K562 (cell line): ENCODE data around the gene ALDH1A2. TPM values are rescaled to one million over a fixed set of nuclear protein-coding genes. Genes with fewer than 3 reads are reported as not detected.

Source experiments
- ARNT ChIP-seq, 2 experiments: fragments of 450-650 bp; IDR thresholded peaks; 2 replicates each; pipeline ENCODE4 v1.6.1; 2016; ENCODE audit warnings: mild to moderate bottlenecking in 1 of 2
- CTBP1 ChIP-seq: fragments of 450-650 bp; IDR thresholded peaks from 2 replicates; pipeline ENCODE4 v1.6.1; 2016; ENCODE audit warnings: borderline replicate concordance
- FOXK2 ChIP-seq, 2 experiments: fragments of 450-650 bp; IDR thresholded peaks in 1 of 2; conservative IDR thresholded peaks in 1 of 2; 2 replicates each; pipeline ENCODE4 v1.6.1; 2016; ENCODE audit warnings: low read depth in 2 of 2, mild to moderate bottlenecking in 1 of 2
- GABPA ChIP-seq: fragments of 200-800 bp; sonication (Bioruptor generic); conservative IDR thresholded peaks from 2 replicates; pipeline ENCODE4 v1.6.1; 2016; ENCODE audit warnings: low read depth, missing genetic modification characterization, missing compliant biosample characterization
- MBD2 ChIP-seq: sonication (generic); IDR thresholded peaks from 2 replicates; pipeline ENCODE4 v1.6.1; 2016; ENCODE audit warnings: low read depth, borderline replicate concordance
- RCOR1 ChIP-seq, 2 experiments: IDR thresholded peaks; 2 replicates each; pipeline ENCODE4 v1.6.1; 2012; ENCODE audit warnings: low read depth in 2 of 2, low read length in 2 of 2, borderline replicate concordance in 1 of 2, improper control_type of control experiment in 1 of 2
- SMC3 ChIP-seq: conservative IDR thresholded peaks from 2 replicates; pipeline ENCODE4 v1.6.1; 2011; ENCODE audit warnings: low read depth, low read length, improper control_type of control experiment; ENCODE audit not compliant: insufficient read depth
- ZEB2 ChIP-seq: fragments of 450-650 bp; IDR thresholded peaks from 2 replicates; pipeline ENCODE4 v1.6.1; 2016
- polyA plus RNA-seq, 8 experiments: library from polyadenylated mRNA; depleted of rRNA in 4 of 8; stranded (reverse) in 5 of 8; unstranded in 3 of 8; fragments of >200 nt; fragmentation: Nextera tagmentation in 2 of 8; fragmentation: Illumina TruSeq in 1 of 8; extraction: Ambion mirVana in 2 of 8; extraction: Trizol in 1 of 8; gene quantifications; 2 replicates each; pipeline versions ENCODE4 v1.2.1 to v1.2.3, GENCODE V29; 2011 to 2014; ENCODE audit warnings: inconsistent platforms in 1 of 8, missing spikeins in 1 of 8
- total RNA-seq, 7 experiments: library from RNA; depleted of rRNA in 6 of 7; stranded (reverse); fragments of >200 nt in 6 of 7; fragmentation: Illumina TruSeq in 2 of 7; extraction: Trizol in 2 of 7; gene quantifications; 2 replicates each; pipeline versions ENCODE4 v1.2.1 to v1.2.3, GENCODE V29; 2011 to 2021; ENCODE audit warnings: low replicate concordance in 1 of 7
- TF ChIP-seq, protein P1 (sequence below): sonication (generic); formaldehyde crosslinking; IDR thresholded peaks from 2 replicates; pipeline ENCODE4 v1.4.0; 2020; ENCODE audit warnings: mild to moderate bottlenecking, missing genetic modification reagents
- TF ChIP-seq, protein P2 (sequence below), 2 experiments: fragments of 450-650 bp; IDR thresholded peaks; 2 replicates each; pipeline ENCODE4 v1.6.1; 2016
- TF ChIP-seq, protein P3 (sequence below): sonication (generic); formaldehyde crosslinking; IDR thresholded peaks from 2 replicates; pipeline ENCODE4 v1.8.1; 2023; ENCODE audit warnings: mild to moderate bottlenecking, missing genetic modification reagents
- TF ChIP-seq, protein P4 (sequence below), 2 experiments: fragments of 450-650 bp; conservative IDR thresholded peaks; 2 replicates each; pipeline ENCODE4 v1.6.1; 2017; ENCODE audit warnings: mild to moderate bottlenecking in 2 of 2, moderate library complexity in 2 of 2
- TF ChIP-seq, protein P5 (sequence below): IDR thresholded peaks from 2 replicates; pipeline ENCODE4 v1.6.1; 2012; ENCODE audit warnings: low read depth, low read length, improper control_type of control experiment, borderline replicate concordance

ALDH1A2 gene
- total and polyA plus RNA-seq, 9 of the 15 experiments (the other 6 are each of a cell fraction or from before 2014, with no cell fraction given), result 115 to 393 (median 333) TPM

DNA sequence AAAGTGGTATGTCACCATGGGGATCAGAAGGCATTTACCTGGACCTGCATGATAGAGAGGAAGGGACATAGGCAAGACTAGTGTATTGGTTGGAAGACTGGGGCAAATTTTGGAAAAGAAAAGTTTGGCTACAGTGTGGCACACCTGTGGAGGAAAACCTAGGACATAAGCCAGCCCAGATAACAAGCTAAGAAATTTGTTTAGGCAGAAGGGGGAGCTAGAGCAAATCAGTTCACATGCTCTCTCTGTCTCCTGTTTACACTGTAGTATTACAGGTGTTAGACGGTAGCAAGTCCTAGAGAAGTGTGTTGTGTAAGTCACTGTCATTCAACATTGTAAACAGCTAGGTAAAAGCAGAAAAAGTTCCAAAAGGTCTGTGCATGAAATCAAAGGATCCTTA, 11.9 kb upstream of the ALDH1A2 start (continued):
- TF ChIP-seq, protein P1, sequence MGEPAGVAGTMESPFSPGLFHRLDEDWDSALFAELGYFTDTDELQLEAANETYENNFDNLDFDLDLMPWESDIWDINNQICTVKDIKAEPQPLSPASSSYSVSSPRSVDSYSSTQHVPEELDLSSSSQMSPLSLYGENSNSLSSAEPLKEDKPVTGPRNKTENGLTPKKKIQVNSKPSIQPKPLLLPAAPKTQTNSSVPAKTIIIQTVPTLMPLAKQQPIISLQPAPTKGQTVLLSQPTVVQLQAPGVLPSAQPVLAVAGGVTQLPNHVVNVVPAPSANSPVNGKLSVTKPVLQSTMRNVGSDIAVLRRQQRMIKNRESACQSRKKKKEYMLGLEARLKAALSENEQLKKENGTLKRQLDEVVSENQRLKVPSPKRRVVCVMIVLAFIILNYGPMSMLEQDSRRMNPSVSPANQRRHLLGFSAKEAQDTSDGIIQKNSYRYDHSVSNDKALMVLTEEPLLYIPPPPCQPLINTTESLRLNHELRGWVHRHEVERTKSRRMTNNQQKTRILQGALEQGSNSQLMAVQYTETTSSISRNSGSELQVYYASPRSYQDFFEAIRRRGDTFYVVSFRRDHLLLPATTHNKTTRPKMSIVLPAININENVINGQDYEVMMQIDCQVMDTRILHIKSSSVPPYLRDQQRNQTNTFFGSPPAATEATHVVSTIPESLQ (CRISPR knock-in tag), result no peak
- TF ChIP-seq MBD2, result no peak
- TF ChIP-seq, protein P2, sequence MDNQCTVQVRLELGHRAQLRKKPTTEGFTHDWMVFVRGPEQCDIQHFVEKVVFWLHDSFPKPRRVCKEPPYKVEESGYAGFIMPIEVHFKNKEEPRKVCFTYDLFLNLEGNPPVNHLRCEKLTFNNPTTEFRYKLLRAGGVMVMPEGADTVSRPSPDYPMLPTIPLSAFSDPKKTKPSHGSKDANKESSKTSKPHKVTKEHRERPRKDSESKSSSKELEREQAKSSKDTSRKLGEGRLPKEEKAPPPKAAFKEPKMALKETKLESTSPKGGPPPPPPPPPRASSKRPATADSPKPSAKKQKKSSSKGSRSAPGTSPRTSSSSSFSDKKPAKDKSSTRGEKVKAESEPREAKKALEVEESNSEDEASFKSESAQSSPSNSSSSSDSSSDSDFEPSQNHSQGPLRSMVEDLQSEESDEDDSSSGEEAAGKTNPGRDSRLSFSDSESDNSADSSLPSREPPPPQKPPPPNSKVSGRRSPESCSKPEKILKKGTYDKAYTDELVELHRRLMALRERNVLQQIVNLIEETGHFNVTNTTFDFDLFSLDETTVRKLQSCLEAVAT (IDR thresholded peaks at IDR 0.05), result no peak
- TF ChIP-seq, protein P3, sequence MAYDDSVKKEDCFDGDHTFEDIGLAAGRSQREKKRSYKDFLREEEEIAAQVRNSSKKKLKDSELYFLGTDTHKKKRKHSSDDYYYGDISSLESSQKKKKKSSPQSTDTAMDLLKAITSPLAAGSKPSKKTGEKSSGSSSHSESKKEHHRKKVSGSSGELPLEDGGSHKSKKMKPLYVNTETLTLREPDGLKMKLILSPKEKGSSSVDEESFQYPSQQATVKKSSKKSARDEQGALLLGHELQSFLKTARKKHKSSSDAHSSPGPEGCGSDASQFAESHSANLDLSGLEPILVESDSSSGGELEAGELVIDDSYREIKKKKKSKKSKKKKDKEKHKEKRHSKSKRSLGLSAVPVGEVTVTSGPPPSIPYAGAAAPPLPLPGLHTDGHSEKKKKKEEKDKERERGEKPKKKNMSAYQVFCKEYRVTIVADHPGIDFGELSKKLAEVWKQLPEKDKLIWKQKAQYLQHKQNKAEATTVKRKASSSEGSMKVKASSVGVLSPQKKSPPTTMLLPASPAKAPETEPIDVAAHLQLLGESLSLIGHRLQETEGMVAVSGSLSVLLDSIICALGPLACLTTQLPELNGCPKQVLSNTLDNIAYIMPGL (CRISPR knock-in tag), result no peak
- peak; percentile 38; the same call in 1 of the 2 replicates for TF ChIP-seq CTBP1
- TF ChIP-seq, protein P4, sequence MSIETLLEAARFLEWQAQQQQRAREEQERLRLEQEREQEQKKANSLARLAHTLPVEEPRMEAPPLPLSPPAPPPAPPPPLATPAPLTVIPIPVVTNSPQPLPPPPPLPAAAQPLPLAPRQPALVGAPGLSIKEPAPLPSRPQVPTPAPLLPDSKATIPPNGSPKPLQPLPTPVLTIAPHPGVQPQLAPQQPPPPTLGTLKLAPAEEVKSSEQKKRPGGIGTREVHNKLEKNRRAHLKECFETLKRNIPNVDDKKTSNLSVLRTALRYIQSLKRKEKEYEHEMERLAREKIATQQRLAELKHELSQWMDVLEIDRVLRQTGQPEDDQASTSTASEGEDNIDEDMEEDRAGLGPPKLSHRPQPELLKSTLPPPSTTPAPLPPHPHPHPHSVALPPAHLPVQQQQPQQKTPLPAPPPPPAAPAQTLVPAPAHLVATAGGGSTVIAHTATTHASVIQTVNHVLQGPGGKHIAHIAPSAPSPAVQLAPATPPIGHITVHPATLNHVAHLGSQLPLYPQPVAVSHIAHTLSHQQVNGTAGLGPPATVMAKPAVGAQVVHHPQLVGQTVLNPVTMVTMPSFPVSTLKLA (conservative IDR thresholded peaks at IDR 0.05), result 0 out of 4 replicates have a peak, but pooled peaks of 1 of the 2 experiments have one; percentile 37
- peak; percentile 58 for TF ChIP-seq SMC3
- TF ChIP-seq GABPA, result no peak
- TF ChIP-seq ARNT (IDR thresholded peaks at IDR 0.05), result peak in 1 of 2 experiments; percentile 73; a peak in 1 of 4 replicates
- TF ChIP-seq RCOR1 (IDR thresholded peaks at IDR 0.05; ENCODE audit: borderline replicate concordance in 1 of 2, low read depth in 2 of 2, low read length in 2 of 2), result peak in 1 of 2 experiments; percentile 61; a peak in 2 of 4 replicates
- TF ChIP-seq, protein P5, sequence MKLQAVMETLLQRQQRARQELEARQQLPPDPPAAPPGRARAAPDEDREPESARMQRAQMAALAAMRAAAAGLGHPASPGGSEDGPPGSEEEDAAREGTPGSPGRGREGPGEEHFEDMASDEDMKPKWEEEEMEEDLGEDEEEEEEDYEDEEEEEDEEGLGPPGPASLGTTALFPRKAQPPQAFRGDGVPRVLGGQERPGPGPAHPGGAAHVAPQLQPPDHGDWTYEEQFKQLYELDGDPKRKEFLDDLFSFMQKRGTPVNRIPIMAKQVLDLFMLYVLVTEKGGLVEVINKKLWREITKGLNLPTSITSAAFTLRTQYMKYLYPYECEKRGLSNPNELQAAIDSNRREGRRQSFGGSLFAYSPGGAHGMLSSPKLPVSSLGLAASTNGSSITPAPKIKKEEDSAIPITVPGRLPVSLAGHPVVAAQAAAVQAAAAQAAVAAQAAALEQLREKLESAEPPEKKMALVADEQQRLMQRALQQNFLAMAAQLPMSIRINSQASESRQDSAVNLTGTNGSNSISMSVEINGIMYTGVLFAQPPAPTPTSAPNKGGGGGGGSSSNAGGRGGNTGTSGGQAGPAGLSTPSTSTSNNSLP, result 0 out of 2 replicates have a peak, but pooled peaks have one; percentile 24
- TF ChIP-seq ZEB2, result peak; percentile 79
- peak; percentile 92 to 95 for TF ChIP-seq FOXK2 (conservative IDR thresholded peaks at IDR 0.05 in 1 of 2, IDR thresholded peaks at IDR 0.05 in 1 of 2; ENCODE audit: low read depth in 2 of 2)
